KG1 (cell line): ENCODE measurements around the gene MMP3.
"Not testable (repeated sequence)": the region's sequence is repeated elsewhere in the genome, so short reads cannot be mapped to it uniquely, and the experiment has no call there.

Experiments used
- DNase-seq: peaks from one replicate; lab custom pipeline; 2025; lab: John Stamatoyannopoulos, UW

Gene MMP3

GRCh38 chr11:102843489-102843888, at the start of gene MMP3:
Gene MMP3 (minus strand): TSS chr11:102843609. CDS start chr11:102843546, 63 bp downstream.
- no peak for DNase-seq

GRCh38 chr11:102891736-102892135, 48.3 kb upstream of the MMP3 start:
- DNase-seq = no peak

GRCh38 chr11:102886999-102887398, 43.6 kb upstream of the MMP3 start:
- no peak for DNase-seq

- no peak for DNase-seq
Measured at GRCh38 chr11:102883141-102883540, 39.7 kb upstream of the MMP3 start.

GRCh38 chr11:102882389-102883024, 39.1 kb upstream of the MMP3 start:
- no peak for DNase-seq

- DNase-seq = no peak
Measured at GRCh38 chr11:102879801-102880200, 36.4 kb upstream of the MMP3 start.

- DNase-seq = no peak
Measured at GRCh38 chr11:102878595-102878994, 35.2 kb upstream of the MMP3 start.

- DNase-seq = no peak
Measured at GRCh38 chr11:102874852-102875251, 31.4 kb upstream of the MMP3 start, which contains the start of gene MMP12. Gene MMP12 (minus strand): TSS chr11:102874982. CDS start chr11:102874937, 45 bp downstream.

- DNase-seq = not testable (repeated sequence)
Measured at GRCh38 chr11:102869354-102869964, 26.1 kb upstream of the MMP3 start.

GRCh38 chr11:102868339-102868738, 24.9 kb upstream of the MMP3 start:
- DNase-seq = no peak

GRCh38 chr11:102864724-102865123, 21.3 kb upstream of the MMP3 start:
- DNase-seq = no peak

GRCh38 chr11:102853956-102854355, 10.5 kb upstream of the MMP3 start:
- no peak for DNase-seq

GRCh38 chr11:102853055-102853454, 9.6 kb upstream of the MMP3 start:
- DNase-seq = no peak

GRCh38 chr11:102850973-102851745, 7.8 kb upstream of the MMP3 start:
- no peak for DNase-seq

GRCh38 chr11:102849311-102849710, 5.9 kb upstream of the MMP3 start:
- no peak for DNase-seq

GRCh38 chr11:102846292-102846691, 2.9 kb upstream of the MMP3 start:
- no peak for DNase-seq

- DNase-seq = no peak
Measured at GRCh38 chr11:102842930-102843329, 479 bp downstream of the MMP3 start.

- no peak for DNase-seq
Measured at GRCh38 chr11:102840018-102840417, 3.4 kb downstream of the MMP3 start.

- DNase-seq = no peak
Measured at GRCh38 chr11:102837646-102838045, 5.8 kb downstream of the MMP3 start.

GRCh38 chr11:102837156-102837555, 6.3 kb downstream of the MMP3 start:
- DNase-seq = no peak

- DNase-seq = no peak
Measured at GRCh38 chr11:102836290-102836875, 7.0 kb downstream of the MMP3 start.

GRCh38 chr11:102833731-102834130, 9.7 kb downstream of the MMP3 start:
- DNase-seq = no peak

- DNase-seq = no peak
Measured at GRCh38 chr11:102832612-102833011, 10.8 kb downstream of the MMP3 start.
